B cell (primary cell): ENCODE measurements around the gene MIPEP. TPM values are rescaled to one million over a fixed set of nuclear protein-coding genes. Genes with fewer than 3 reads are reported as not detected.

Experiments used
- ATAC-seq: fragments of 200-7000 bp; cut with Tn5 transposase; one replicate; pipeline ENCODE4 v1.10.0; 2021; ENCODE audit warnings: low read depth, mild to moderate bottlenecking, moderate number of reproducible peaks, moderate library complexity
- CTCF ChIA-PET: fragments of 350-600 bp; sonication (Branson Sonifier 250); formaldehyde crosslinking; loops from one replicate; lab custom pipeline; 2021; ENCODE audit warnings: antibody characterized with exemption, inconsistent platforms; lab: Charles Lee
- POLR2A ChIA-PET: fragments of 350-600 bp; sonication (Branson Sonifier 250); formaldehyde crosslinking; loops from one replicate; lab custom pipeline; 2021; ENCODE audit warnings: antibody characterized with exemption; lab: Charles Lee
- DNase-seq: peaks from one replicate; pipeline ENCODE4 v3.0.0; 2013
- H2AFZ ChIP-seq: 2 replicates; pipeline ENCODE4 v1.6.1; 2012; ENCODE audit warnings: mild to moderate bottlenecking, low read depth, low read length; ENCODE audit not compliant: insufficient read depth, poor library complexity, severe bottlenecking
- H3K27ac ChIP-seq, 2 donors: 1 replicate in 1 of 2; 2 replicates in 1 of 2; pipeline ENCODE4 v1.5.1; 2012 to 2013; ENCODE audit warnings: low read length in 2 of 2, mild to moderate bottlenecking in 2 of 2, moderate library complexity in 1 of 2
- H3K27me3 ChIP-seq, 4 experiments: fragments of 200-600 bp in 1 of 4; sonication (generic) in 1 of 4; replicated peaks in 1 of 4; 1 replicate in 2 of 4; 2 replicates in 2 of 4; pipeline versions ENCODE4 v1.6.1 to v1.7.0; 2013 to 2016; ENCODE audit warnings: low read length in 3 of 4, mild to moderate bottlenecking in 2 of 4, mixed read lengths in 1 of 4, moderate library complexity in 1 of 4; ENCODE audit not compliant: insufficient read depth in 4 of 4, control insufficient read depth in 3 of 4; ENCODE audit errors: control extremely low read depth in 1 of 4
- H3K36me3 ChIP-seq, 2 experiments: replicated peaks in 1 of 2; 1 replicate in 1 of 2; 2 replicates in 1 of 2; pipeline versions ENCODE4 v1.6.1 to v1.7.1; 2013; ENCODE audit warnings: low read length in 1 of 2; ENCODE audit not compliant: insufficient read depth in 2 of 2, control insufficient read depth in 1 of 2; ENCODE audit errors: control extremely low read depth in 1 of 2, extremely low read depth in 1 of 2
- H3K4me1 ChIP-seq, 2 donors: fragments of 200-600 bp in 1 of 2; sonication (generic) in 1 of 2; 1 replicate in 1 of 2; 2 replicates in 1 of 2; pipeline versions ENCODE4 v1.5.1 to v1.6.1; 2013 to 2017; ENCODE audit warnings: low read length in 2 of 2; ENCODE audit not compliant: control insufficient read depth in 2 of 2, insufficient read depth in 2 of 2
- H3K4me2 ChIP-seq: replicated peaks from 2 replicates; pipeline ENCODE3; 2012; ENCODE audit warnings: mild to moderate bottlenecking, low read depth, low read length; ENCODE audit not compliant: poor library complexity, severe bottlenecking
- H3K4me3 ChIP-seq, 5 experiments: fragments of 200-600 bp in 1 of 5; sonication (generic) in 1 of 5; 1 replicate in 3 of 5; 2 replicates in 2 of 5; pipeline versions ENCODE4 v1.5.1 to v1.7.0; 2011 to 2016; ENCODE audit warnings: low read length in 4 of 5, mild to moderate bottlenecking in 4 of 5, low read depth in 2 of 5, control low read depth in 1 of 5, moderate library complexity in 1 of 5; ENCODE audit not compliant: insufficient read depth in 1 of 5; ENCODE audit errors: control extremely low read depth in 1 of 5, extremely low read depth in 1 of 5
- H3K79me2 ChIP-seq: fragments of 200-600 bp; sonication (generic); one replicate; pipeline ENCODE4 v1.6.0; 2016; ENCODE audit warnings: low read length; ENCODE audit not compliant: control insufficient read depth, insufficient read depth
- H3K9ac ChIP-seq: fragments of 200-600 bp; sonication (generic); 2 replicates; pipeline ENCODE4 v1.6.1; 2017; ENCODE audit warnings: mild to moderate bottlenecking, low read length, moderate library complexity
- H3K9me3 ChIP-seq, 3 donors: one replicate each; pipeline versions ENCODE4 v1.6.1 to v1.7.1; 2013; ENCODE audit warnings: low read length in 2 of 3; ENCODE audit not compliant: control insufficient read depth in 2 of 3, insufficient read depth in 1 of 3; ENCODE audit errors: control extremely low read depth in 1 of 3
- H4K20me1 ChIP-seq: 2 replicates; pipeline ENCODE4 v1.6.0; 2012; ENCODE audit warnings: mild to moderate bottlenecking, low read length; ENCODE audit not compliant: insufficient read depth, control insufficient read depth, poor library complexity, severe bottlenecking
- H3K27ac Mint-ChIP-seq: one replicate; pipeline ENCODE4 v1.8.0; 2021; ENCODE audit warnings: mixed read lengths
- H3K27me3 Mint-ChIP-seq: one replicate; pipeline ENCODE4 v1.8.0; 2021; ENCODE audit warnings: mixed read lengths
- H3K4me1 Mint-ChIP-seq: one replicate; pipeline ENCODE4 v1.8.0; 2021; ENCODE audit warnings: mixed read lengths
- H3K4me3 Mint-ChIP-seq: one replicate; pipeline ENCODE4 v1.8.0; 2021; ENCODE audit warnings: mixed read lengths
- H3K9me3 Mint-ChIP-seq: one replicate; pipeline ENCODE4 v1.8.0; 2022; ENCODE audit warnings: mixed read lengths; ENCODE audit not compliant: insufficient read depth
- CTCF ChIP-seq: fragments of 200-600 bp; IDR thresholded peaks from one replicate; pipeline ENCODE4 v1.8.0; 2022; ENCODE audit warnings: antibody characterized with exemption, mild to moderate bottlenecking
- EZH2 ChIP-seq: IDR thresholded peaks from 2 replicates; pipeline ENCODE4 v1.6.1; 2012; ENCODE audit warnings: borderline replicate concordance, low read depth, mild to moderate bottlenecking, moderate library complexity, low read length; ENCODE audit not compliant: insufficient read depth, poor library complexity, severe bottlenecking
- WGBS: methylation state at CpG from one replicate; pipeline ENCODE4 v1.1.5; 2013; ENCODE audit warnings: missing lambda C conversion rate; ENCODE audit not compliant: insufficient coverage; 5-methylcytosine and 5-hydroxymethylcytosine counted together
- intact Hi-C: fragments of 100-400 bp; cut with micrococcal nuclease; formaldehyde crosslinking; loops from one replicate; pipeline ENCODE4 v1.10.0; 2022
- polyA plus RNA-seq: library from polyadenylated mRNA; depleted of rRNA; stranded (reverse); fragments of >200 nt; gene quantifications from 2 replicates; pipeline ENCODE4 v1.2.3, GENCODE V29; 2012
- total RNA-seq, 2 donors: library from RNA; stranded (reverse); fragments of 120-200 nt in 1 of 2; gene quantifications; 1 replicate in 1 of 2; 2 replicates in 1 of 2; pipeline versions ENCODE4 v1.2.3 to v1.2.4, GENCODE V29; 2013 to 2022

The MIPEP gene
- total and polyA plus RNA-seq, 2 donors (not counting 1 experiment from before 2014, with no cell fraction given) = 6.2 to 16.9 TPM

- H3K9me3 Mint-ChIP-seq = no peaks in the 10 kb centered on the region
- CTCF ChIA-PET = no interaction called here
- no peak for DNase-seq
- ATAC-seq = no peak
- no peak overlapping the region for H3K9ac ChIP-seq
- intact Hi-C loops = no loop called here
- no peaks in the 10 kb centered on the region for H3K27me3 Mint-ChIP-seq
- no peak overlapping the region for H2AFZ ChIP-seq
- no peak overlapping the region for H3K4me3 Mint-ChIP-seq
- H3K27ac ChIP-seq = no peak overlapping the region
- no peaks in the 10 kb centered on the region for H3K9me3 ChIP-seq
- no peaks in the 10 kb centered on the region for H3K79me2 ChIP-seq
- WGBS = no CpG with 5 or more reads among the region's 2 CpGs
- H4K20me1 ChIP-seq = no peaks in the 10 kb centered on the region
- H3K27me3 ChIP-seq = no peaks in the 10 kb centered on the region
- no peaks in the 10 kb centered on the region for H3K36me3 ChIP-seq
- POLR2A ChIA-PET = no interaction called here
- no peak for TF ChIP-seq CTCF
- H3K4me1 ChIP-seq = peaks cover 5 to 6% of the 10 kb centered on the region in 2 donors
- no peak overlapping the region for H3K27ac Mint-ChIP-seq
- no peak overlapping the region for H3K4me3 ChIP-seq
- H3K4me2 ChIP-seq = no peak overlapping the region
- peaks cover 11% of the 10 kb centered on the region for H3K4me1 Mint-ChIP-seq
Observed at GRCh38 chr13:23754997-23755396, 134.2 kb downstream of the MIPEP start.

GRCh38 chr13:23754506-23754905 is 134.7 kb downstream of the MIPEP start:
- no peaks in the 10 kb centered on the region for H3K79me2 ChIP-seq
- POLR2A ChIA-PET = no interaction called here
- ATAC-seq (no peak), DNase-seq (no peak)
- Mint-ChIP-seq H3K27ac (no peak overlapping the region), H3K4me1 (peaks cover 12% of the 10 kb centered on the region), H3K9me3 (no peaks in the 10 kb centered on the region), H3K27me3 (no peaks in the 10 kb centered on the region), H3K4me3 (no peak overlapping the region)
- no CpG with 5 or more reads among the region's 6 CpGs for WGBS
- TF ChIP-seq CTCF (no peak), EZH2 (no peak)
- no peak overlapping the region for H3K4me3 ChIP-seq
- H4K20me1 ChIP-seq = no peaks in the 10 kb centered on the region
- H2AFZ ChIP-seq = no peak overlapping the region
- CTCF ChIA-PET = no interaction called here
- H3K27me3 ChIP-seq = no peaks in the 10 kb centered on the region
- peaks cover 5 to 6% of the 10 kb centered on the region in 2 donors for H3K4me1 ChIP-seq
- no peak overlapping the region for H3K9ac ChIP-seq
- intact Hi-C loops = no loop called here
- H3K36me3 ChIP-seq = no peaks in the 10 kb centered on the region
- no peak overlapping the region for H3K4me2 ChIP-seq
- H3K27ac ChIP-seq = no peak overlapping the region
- H3K9me3 ChIP-seq = no peaks in the 10 kb centered on the region
